Nephron progenitor cell (in vitro differentiated cells): ENCODE results near the gene TMEM250.

ENCODE experiments used
- DNase-seq: peaks from one replicate; pipeline ENCODE4 v3.0.0; 2021
- H3K27ac Mint-ChIP-seq: 2 replicates; pipeline ENCODE4 v1.8.0; 2021; ENCODE audit warnings: mild to moderate bottlenecking, moderate library complexity, mixed read lengths
- H3K27me3 Mint-ChIP-seq: 2 replicates; pipeline ENCODE4 v1.8.0; 2021; ENCODE audit warnings: mild to moderate bottlenecking, low read depth, mixed read lengths; ENCODE audit not compliant: poor library complexity
- H3K36me3 Mint-ChIP-seq: 2 replicates; pipeline ENCODE4 v1.8.0; 2021; ENCODE audit warnings: low read depth, mixed read lengths
- H3K4me1 Mint-ChIP-seq: 2 replicates; pipeline ENCODE4 v1.8.0; 2021; ENCODE audit warnings: mixed read lengths
- H3K4me3 Mint-ChIP-seq: 2 replicates; pipeline ENCODE4 v1.8.0; 2021; ENCODE audit warnings: mild to moderate bottlenecking, moderate library complexity, mixed read lengths
- H3K9me3 Mint-ChIP-seq: 2 replicates; pipeline ENCODE4 v1.8.0; 2021; ENCODE audit warnings: mild to moderate bottlenecking, moderate library complexity, mixed read lengths
- TF ChIP-seq, protein P1 (sequence below): fragments of 200-600 bp; sonication (generic); IDR thresholded peaks from 2 replicates; pipeline ENCODE4 v1.5.0; 2021; ENCODE audit warnings: antibody characterized with exemption

The TMEM250 gene

GRCh38 chr9:136090056-136090735 is 28.5 kb downstream of the TMEM250 start:
- TF ChIP-seq, protein P1, sequence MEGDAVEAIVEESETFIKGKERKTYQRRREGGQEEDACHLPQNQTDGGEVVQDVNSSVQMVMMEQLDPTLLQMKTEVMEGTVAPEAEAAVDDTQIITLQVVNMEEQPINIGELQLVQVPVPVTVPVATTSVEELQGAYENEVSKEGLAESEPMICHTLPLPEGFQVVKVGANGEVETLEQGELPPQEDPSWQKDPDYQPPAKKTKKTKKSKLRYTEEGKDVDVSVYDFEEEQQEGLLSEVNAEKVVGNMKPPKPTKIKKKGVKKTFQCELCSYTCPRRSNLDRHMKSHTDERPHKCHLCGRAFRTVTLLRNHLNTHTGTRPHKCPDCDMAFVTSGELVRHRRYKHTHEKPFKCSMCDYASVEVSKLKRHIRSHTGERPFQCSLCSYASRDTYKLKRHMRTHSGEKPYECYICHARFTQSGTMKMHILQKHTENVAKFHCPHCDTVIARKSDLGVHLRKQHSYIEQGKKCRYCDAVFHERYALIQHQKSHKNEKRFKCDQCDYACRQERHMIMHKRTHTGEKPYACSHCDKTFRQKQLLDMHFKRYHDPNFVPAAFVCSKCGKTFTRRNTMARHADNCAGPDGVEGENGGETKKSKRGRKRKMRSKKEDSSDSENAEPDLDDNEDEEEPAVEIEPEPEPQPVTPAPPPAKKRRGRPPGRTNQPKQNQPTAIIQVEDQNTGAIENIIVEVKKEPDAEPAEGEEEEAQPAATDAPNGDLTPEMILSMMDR, result no peak
- Mint-ChIP-seq H3K27me3 (peaks cover 11% of the 10 kb centered on the region), H3K27ac (no peak overlapping the region), H3K9me3 (no peaks in the 10 kb centered on the region), H3K36me3 (no peaks in the 10 kb centered on the region), H3K4me1 (peaks cover 39% of the 10 kb centered on the region), H3K4me3 (no peak overlapping the region)
- no peak for DNase-seq

DNA sequence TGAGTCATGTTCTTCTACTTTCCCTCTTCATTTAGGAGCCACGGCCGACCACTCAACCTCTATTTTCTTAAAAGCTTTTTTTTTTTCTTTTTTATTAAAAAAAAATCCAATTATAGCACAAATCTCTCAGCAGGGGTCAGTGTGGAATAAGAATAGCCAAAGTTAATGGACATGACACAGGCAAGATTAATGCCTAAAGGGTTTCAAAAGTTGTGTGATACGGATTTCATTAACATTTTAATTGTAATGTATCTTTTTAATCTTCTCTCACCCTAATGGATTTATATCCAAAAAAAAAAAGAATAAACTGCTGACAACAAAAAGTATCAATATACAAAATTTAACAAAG is 29.0 kb downstream of the TMEM250 start:
- TF ChIP-seq, protein P1, result peak; percentile 20

DNA sequence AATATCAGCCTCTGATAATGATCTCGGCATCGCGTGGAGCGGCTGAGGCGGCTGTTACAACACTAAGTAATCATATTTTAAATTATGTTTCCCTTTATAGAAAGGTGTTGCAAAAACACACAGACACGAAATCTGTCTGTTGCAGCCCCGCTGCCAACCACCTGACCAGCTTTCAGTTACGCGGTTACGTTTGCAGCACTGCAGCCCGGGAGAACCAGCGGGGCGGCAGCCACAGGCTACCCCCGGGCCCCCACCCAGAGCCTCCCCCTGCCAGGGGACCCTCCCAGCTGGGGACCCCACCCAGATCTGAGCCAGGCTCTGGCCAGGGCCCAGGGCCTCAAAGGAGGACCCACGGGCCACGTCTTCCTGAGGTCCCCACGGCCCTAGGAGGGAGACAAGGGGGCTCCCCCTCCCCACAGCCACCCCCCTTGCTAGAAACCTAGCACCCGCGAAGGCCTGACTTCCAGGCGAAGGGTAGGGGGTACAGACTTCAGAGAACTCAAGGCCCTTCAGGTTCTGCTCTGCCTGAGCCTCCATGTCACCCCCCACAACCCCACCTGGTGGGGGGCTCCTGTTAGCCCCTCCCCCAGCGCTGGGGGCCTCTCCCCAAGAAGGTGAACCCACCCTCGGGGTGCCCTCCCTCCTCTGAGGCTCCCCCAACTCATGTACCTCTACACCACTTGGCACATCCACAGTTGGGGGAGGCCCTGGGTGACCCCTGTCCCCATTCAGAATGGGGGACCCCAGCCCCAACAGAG is 29.6 kb downstream of the TMEM250 start:
- TF ChIP-seq, protein P1, result no peak
- peaks cover 47% of the 10 kb centered on the region for H3K4me1 Mint-ChIP-seq
- peaks cover 10% of the 10 kb centered on the region for H3K27me3 Mint-ChIP-seq
- no peak overlapping the region for H3K27ac Mint-ChIP-seq
- H3K36me3 Mint-ChIP-seq, result no peaks in the 10 kb centered on the region
- DNase-seq, result no peak
- no peaks in the 10 kb centered on the region for H3K9me3 Mint-ChIP-seq
- no peak overlapping the region for H3K4me3 Mint-ChIP-seq

More for the DNA sequence above, 29.0 kb downstream of the TMEM250 start:
- Mint-ChIP-seq H3K9me3 (no peaks in the 10 kb centered on the region), H3K4me3 (no peak overlapping the region), H3K27ac (no peak overlapping the region), H3K36me3 (no peaks in the 10 kb centered on the region), H3K27me3 (peaks cover 11% of the 10 kb centered on the region), H3K4me1 (peaks cover 41% of the 10 kb centered on the region)
- DNase-seq, result no peak

GRCh38 chr9:136088481-136088938 is 30.2 kb downstream of the TMEM250 start:
- H3K27ac Mint-ChIP-seq, result no peak overlapping the region
- H3K4me1 Mint-ChIP-seq, result peaks cover 44% of the 10 kb centered on the region
- TF ChIP-seq, protein P1, result no peak
- DNase-seq, result no peak
- H3K4me3 Mint-ChIP-seq, result no peak overlapping the region
- peaks cover 4% of the 10 kb centered on the region for H3K27me3 Mint-ChIP-seq
- H3K9me3 Mint-ChIP-seq, result no peaks in the 10 kb centered on the region
- no peaks in the 10 kb centered on the region for H3K36me3 Mint-ChIP-seq

DNA sequence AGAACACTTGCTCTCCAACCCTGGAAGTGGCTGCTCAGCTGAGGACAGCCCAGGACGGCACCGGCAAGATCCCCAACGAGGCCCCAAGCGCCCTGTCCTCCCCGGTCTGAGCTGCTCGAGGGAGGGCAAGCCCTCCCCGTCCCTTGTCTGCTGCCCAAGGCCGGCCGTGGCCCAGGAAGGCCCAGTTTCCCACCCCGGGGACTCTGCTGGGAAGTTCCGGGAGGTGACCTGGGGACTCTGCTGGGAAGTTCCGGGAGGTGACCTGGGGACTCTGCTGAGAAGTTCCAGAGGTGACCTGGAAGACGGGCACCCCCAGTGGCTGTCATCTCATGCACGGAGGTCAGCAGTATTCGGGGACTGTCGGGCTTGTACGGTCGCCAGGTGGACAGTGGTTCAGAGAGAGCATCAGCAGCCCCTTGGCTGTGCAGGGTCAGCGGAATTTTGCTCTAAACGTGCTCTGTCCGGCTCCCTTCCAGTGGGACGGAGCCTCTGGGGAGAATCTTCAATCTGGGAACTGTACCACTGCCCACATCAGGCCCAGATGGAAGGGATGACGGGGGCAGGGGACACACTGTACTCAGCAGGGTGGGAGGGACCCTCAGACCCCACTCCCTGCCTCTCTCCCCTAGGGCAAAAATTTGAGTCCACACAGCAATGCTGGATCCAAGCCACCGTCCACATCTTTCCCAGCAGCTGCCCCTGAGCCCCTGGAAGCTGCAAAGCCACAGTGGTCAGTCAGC is 30.8 kb downstream of the TMEM250 start:
- Mint-ChIP-seq H3K4me3 (no peak overlapping the region), H3K36me3 (no peaks in the 10 kb centered on the region), H3K27me3 (no peaks in the 10 kb centered on the region), H3K9me3 (no peaks in the 10 kb centered on the region), H3K4me1 (peaks cover 44% of the 10 kb centered on the region), H3K27ac (no peak overlapping the region)
- no peak for DNase-seq
- TF ChIP-seq, protein P1, result no peak
